Activated gamma-delta T cell treated with Interleukin-2 at 50 U/mL for 16 hours (primary cell): ENCODE measurements around the gene BICDL2.
A peak's percentile ranks its signal among the peaks of the same experiment; 100 is the strongest.
"Not testable (repeated sequence)": the region's sequence is repeated elsewhere in the genome, so short reads cannot be mapped to it uniquely, and the experiment has no call there.

Experiments used
- DNase-seq: peaks from one replicate; pipeline ENCODE4 v3.0.0-alpha.2; 2020

The BICDL2 gene

GRCh38 chr16:3063625-3064386, 27.1 kb upstream of the BICDL2 start:
- DNase-seq, result no peak

- no peak for DNase-seq
Observed at GRCh38 chr16:3062553-3062952, 25.8 kb upstream of the BICDL2 start.

GRCh38 chr16:3060339-3061127, 23.8 kb upstream of the BICDL2 start:
- no peak for DNase-seq

GRCh38 chr16:3059723-3060242, 23.0 kb upstream of the BICDL2 start:
- DNase-seq, result no peak

GRCh38 chr16:3059041-3059722, 22.4 kb upstream of the BICDL2 start:
- peak; percentile 86 for DNase-seq

GRCh38 chr16:3058139-3059030, 21.6 kb upstream of the BICDL2 start:
- peak; percentile 61 for DNase-seq

- no peak for DNase-seq
Observed at GRCh38 chr16:3057181-3058138, 20.7 kb upstream of the BICDL2 start.

GRCh38 chr16:3056336-3057180, 19.8 kb upstream of the BICDL2 start:
- DNase-seq, result no peak

GRCh38 chr16:3055734-3056115, 19.0 kb upstream of the BICDL2 start:
- DNase-seq, result not testable (repeated sequence)

- no peak for DNase-seq
Observed at GRCh38 chr16:3054965-3055733, 18.4 kb upstream of the BICDL2 start.

GRCh38 chr16:3053330-3053710, 16.6 kb upstream of the BICDL2 start:
- DNase-seq, result not testable (repeated sequence)

GRCh38 chr16:3052571-3053329, 16.0 kb upstream of the BICDL2 start:
- not testable (repeated sequence) for DNase-seq

GRCh38 chr16:3051494-3051893, 14.8 kb upstream of the BICDL2 start:
- DNase-seq, result no peak

- no peak for DNase-seq
Observed at GRCh38 chr16:3051009-3051408, 14.3 kb upstream of the BICDL2 start.

- DNase-seq, result no peak
Observed at GRCh38 chr16:3050487-3050886, 13.7 kb upstream of the BICDL2 start.

- DNase-seq, result no peak
Observed at GRCh38 chr16:3049921-3050481, 13.3 kb upstream of the BICDL2 start.

- no peak for DNase-seq
Observed at GRCh38 chr16:3047387-3047720, 10.6 kb upstream of the BICDL2 start.

- no peak for DNase-seq
Observed at GRCh38 chr16:3046641-3047386, 10.1 kb upstream of the BICDL2 start.
